Stimulated activated CD8-positive, alpha-beta memory T cell treated with anti-CD3 and anti-CD28 coated beads, Interleukin-7, amount 100 ng/mL, for 24 hours (primary cell): Measurements from ENCODE around the gene FGF6.
"Not testable (repeated sequence)": the region's sequence is repeated elsewhere in the genome, so short reads cannot be mapped to it uniquely, and the experiment has no call there.

ENCODE experiments used
- DNase-seq: peaks from one replicate; pipeline ENCODE4 v3.0.0-alpha.2; 2020; ENCODE audit warnings: low read depth

Gene FGF6

GRCh38 chr12:4418913-4419312 lies 26.7 kb downstream of the FGF6 start:
- DNase-seq, result no peak

GRCh38 chr12:4417936-4418335 lies 27.7 kb downstream of the FGF6 start:
- no peak for DNase-seq

- DNase-seq, result no peak
Observed at GRCh38 chr12:4417455-4417854, 28.2 kb downstream of the FGF6 start.

GRCh38 chr12:4416276-4416675 lies 29.3 kb downstream of the FGF6 start:
- DNase-seq, result no peak

GRCh38 chr12:4412465-4412864 lies 33.1 kb downstream of the FGF6 start:
- no peak for DNase-seq

GRCh38 chr12:4412056-4412455 lies 33.6 kb downstream of the FGF6 start:
- no peak for DNase-seq

- DNase-seq, result no peak
Observed at GRCh38 chr12:4407136-4407535, 38.5 kb downstream of the FGF6 start.

GRCh38 chr12:4404877-4405637 lies 40.6 kb downstream of the FGF6 start:
- DNase-seq, result not testable (repeated sequence)

- no peak for DNase-seq
Observed at GRCh38 chr12:4402996-4403395, 42.6 kb downstream of the FGF6 start.

- DNase-seq, result no peak
Observed at GRCh38 chr12:4401117-4401516, 44.5 kb downstream of the FGF6 start.

GRCh38 chr12:4395818-4396217 lies 49.8 kb downstream of the FGF6 start:
- no peak for DNase-seq

- DNase-seq, result no peak
Observed at GRCh38 chr12:4393211-4393610, 52.4 kb downstream of the FGF6 start.

GRCh38 chr12:4392223-4392742 lies 53.3 kb downstream of the FGF6 start:
- DNase-seq, result no peak

GRCh38 chr12:4388662-4389061 lies 57.0 kb downstream of the FGF6 start:
- no peak for DNase-seq

- DNase-seq, result no peak
Observed at GRCh38 chr12:4388032-4388431, 57.6 kb downstream of the FGF6 start.

- DNase-seq, result no peak
Observed at GRCh38 chr12:4387607-4388006, 58.0 kb downstream of the FGF6 start.

- no peak for DNase-seq
Observed at GRCh38 chr12:4386801-4387200, 58.8 kb downstream of the FGF6 start.
